GM04504 (cell line): ENCODE results near the gene CNST.
"Not testable (repeated sequence)": the region's sequence is repeated elsewhere in the genome, so short reads cannot be mapped to it uniquely, and the experiment has no call there.

ENCODE experiments used
- DNase-seq: peaks from one replicate; pipeline ENCODE4 v3.0.0-alpha.2; 2012; ENCODE audit warnings: low read depth

Gene CNST

GRCh38 chr1:246711548-246712003 is 145.3 kb downstream of the CNST start:
- DNase-seq, result no peak

- not testable (repeated sequence) for DNase-seq
Measured at GRCh38 chr1:246712428-246712827, 146.2 kb downstream of the CNST start.
